ENCODE results near the gene ZBTB45. TPM values are rescaled to one million over a fixed set of nuclear protein-coding genes. Genes with fewer than 3 reads are reported as not detected.

The ZBTB45 gene
- total and polyA plus RNA-seq, 2 donors from 2014 or later = 7.7 to 16.9 TPM

DNA sequence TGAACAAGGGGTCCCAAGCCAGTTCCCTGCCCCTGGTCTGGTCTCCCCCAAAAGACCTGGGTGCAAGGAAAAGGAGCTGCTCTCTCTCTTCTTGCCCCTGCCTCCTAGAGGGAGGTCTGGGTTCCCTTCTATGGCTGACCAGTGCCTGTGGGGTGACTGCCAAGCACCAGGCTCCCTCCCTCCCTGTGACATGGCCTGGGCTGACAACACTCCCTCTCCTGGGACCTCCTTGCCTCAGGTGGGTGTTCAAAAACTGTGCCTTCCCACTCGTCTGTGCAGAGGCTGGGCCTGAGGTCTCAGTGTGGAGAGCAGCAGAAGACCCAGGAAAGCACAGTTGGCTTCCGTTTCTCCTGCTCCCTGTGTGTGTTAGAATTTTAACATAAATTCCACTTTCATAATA, 38.8 kb downstream of the ZBTB45 start:
- DNase-seq = peak in 1 of 5 donors; percentile 53
- H3K4me1 ChIP-seq (ENCODE audit: control insufficient read depth in 2 of 3, insufficient read depth in 2 of 3, low read depth in 1 of 3, low read length in 3 of 3) = peaks cover 0 to 6% (median 4%) of the 10 kb centered on the region in 3 donors
- H3K4me3 ChIP-seq (ENCODE audit: low read length in 3 of 3) = no peak overlapping the region
- H3K36me3 ChIP-seq (ENCODE audit: control insufficient read depth in 2 of 3, insufficient read depth in 3 of 3, low read length in 3 of 3) = peaks cover 0 to 3% (median 2%) of the 10 kb centered on the region in 3 donors
- H3K9ac ChIP-seq (ENCODE audit: low read length in 3 of 3) = no peak overlapping the region
- H3K27ac ChIP-seq (ENCODE audit: low read depth in 2 of 2, low read length in 2 of 2) = no peak overlapping the region
- H3K27me3 ChIP-seq (ENCODE audit: control insufficient read depth, insufficient read depth, low read length) = no peaks in the 10 kb centered on the region
- TF ChIP-seq, protein P1, sequence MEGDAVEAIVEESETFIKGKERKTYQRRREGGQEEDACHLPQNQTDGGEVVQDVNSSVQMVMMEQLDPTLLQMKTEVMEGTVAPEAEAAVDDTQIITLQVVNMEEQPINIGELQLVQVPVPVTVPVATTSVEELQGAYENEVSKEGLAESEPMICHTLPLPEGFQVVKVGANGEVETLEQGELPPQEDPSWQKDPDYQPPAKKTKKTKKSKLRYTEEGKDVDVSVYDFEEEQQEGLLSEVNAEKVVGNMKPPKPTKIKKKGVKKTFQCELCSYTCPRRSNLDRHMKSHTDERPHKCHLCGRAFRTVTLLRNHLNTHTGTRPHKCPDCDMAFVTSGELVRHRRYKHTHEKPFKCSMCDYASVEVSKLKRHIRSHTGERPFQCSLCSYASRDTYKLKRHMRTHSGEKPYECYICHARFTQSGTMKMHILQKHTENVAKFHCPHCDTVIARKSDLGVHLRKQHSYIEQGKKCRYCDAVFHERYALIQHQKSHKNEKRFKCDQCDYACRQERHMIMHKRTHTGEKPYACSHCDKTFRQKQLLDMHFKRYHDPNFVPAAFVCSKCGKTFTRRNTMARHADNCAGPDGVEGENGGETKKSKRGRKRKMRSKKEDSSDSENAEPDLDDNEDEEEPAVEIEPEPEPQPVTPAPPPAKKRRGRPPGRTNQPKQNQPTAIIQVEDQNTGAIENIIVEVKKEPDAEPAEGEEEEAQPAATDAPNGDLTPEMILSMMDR (IDR thresholded peaks at IDR 0.05; ENCODE audit: borderline replicate concordance, extremely low read depth, insufficient read depth) = no peak
- intact Hi-C loops (cut with DNase I) = no loop called here
- no peaks in the 10 kb centered on the region for H3K9me3 ChIP-seq (ENCODE audit: control insufficient read depth in 2 of 3, insufficient read depth in 1 of 3, low read length in 3 of 3)
- no peak for FAIRE-seq

DNA sequence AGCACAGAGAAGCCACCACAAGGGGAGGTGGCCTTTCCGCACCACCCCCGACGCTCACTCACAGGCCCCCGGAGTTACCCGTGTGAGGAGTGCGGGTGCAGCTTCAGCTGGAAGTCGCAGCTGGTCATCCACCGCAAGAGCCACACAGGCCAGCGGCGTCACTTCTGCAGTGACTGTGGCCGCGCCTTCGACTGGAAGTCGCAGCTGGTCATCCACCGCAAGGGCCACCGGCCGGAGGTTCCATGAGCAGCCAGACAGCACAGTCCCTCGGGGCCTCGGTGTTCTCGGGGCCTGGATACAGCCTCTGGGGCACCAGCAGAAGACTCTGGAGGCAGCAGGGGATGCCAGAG, 39.2 kb downstream of the ZBTB45 start:
- no peak for DNase-seq
- no peak overlapping the region for H3K9ac ChIP-seq (ENCODE audit: low read length in 3 of 3)
- H3K4me1 ChIP-seq (ENCODE audit: control insufficient read depth in 2 of 3, insufficient read depth in 2 of 3, low read depth in 1 of 3, low read length in 3 of 3) = peaks cover 0 to 6% (median 4%) of the 10 kb centered on the region in 3 donors
- no peak overlapping the region for H3K27ac ChIP-seq (ENCODE audit: low read depth in 2 of 2, low read length in 2 of 2)
- no peaks in the 10 kb centered on the region for H3K9me3 ChIP-seq (ENCODE audit: control insufficient read depth in 2 of 3, insufficient read depth in 1 of 3, low read length in 3 of 3)
- H3K36me3 ChIP-seq (ENCODE audit: control insufficient read depth in 2 of 3, insufficient read depth in 3 of 3, low read length in 3 of 3) = peaks cover 0 to 3% (median 2%) of the 10 kb centered on the region in 3 donors
- H3K4me3 ChIP-seq (ENCODE audit: low read length in 3 of 3) = no peak overlapping the region
- no peaks in the 10 kb centered on the region for H3K27me3 ChIP-seq (ENCODE audit: control insufficient read depth, insufficient read depth, low read length)
- no peak for FAIRE-seq
- intact Hi-C loops (cut with DNase I) = no loop called here
- TF ChIP-seq, protein P1 (IDR thresholded peaks at IDR 0.05; ENCODE audit: borderline replicate concordance, extremely low read depth, insufficient read depth) = no peak

DNA sequence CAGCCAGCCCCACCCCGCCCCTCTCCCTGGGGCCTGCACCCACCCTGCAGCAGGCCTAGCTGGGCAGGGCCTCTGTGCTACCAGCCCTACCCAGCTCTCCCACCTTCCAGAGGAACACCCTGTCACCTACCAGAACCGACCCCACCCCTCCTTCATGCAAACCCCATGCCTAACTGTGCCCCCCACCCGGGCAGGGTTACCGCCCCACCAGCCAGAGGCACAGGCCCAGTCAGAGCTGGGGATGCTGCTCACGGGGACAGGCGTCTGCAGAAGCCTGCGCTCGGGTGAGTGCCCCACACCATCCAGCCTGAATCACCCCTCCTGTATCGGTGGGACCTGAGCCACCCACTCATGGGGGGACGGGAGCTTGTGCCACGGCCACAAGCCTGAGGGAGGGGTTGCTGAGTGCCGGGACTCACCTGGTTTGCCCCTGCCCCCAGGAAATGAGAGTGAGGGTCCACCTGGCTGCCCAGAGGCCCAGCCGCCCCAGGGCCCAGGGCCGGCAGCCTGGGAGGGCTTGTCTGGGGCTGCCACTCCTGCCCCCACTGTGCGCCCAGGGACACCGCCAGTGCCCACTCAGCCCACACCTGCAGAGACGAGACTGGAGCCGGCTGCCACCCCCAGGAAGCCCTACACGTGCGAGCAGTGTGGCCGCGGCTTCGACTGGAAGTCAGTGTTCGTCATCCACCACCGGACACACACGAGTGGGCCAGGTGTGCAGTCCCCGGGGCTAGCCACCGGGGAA, 39.7 kb downstream of the ZBTB45 start:
- no peak for FAIRE-seq
- no peaks in the 10 kb centered on the region for H3K27me3 ChIP-seq (ENCODE audit: control insufficient read depth, insufficient read depth, low read length)
- intact Hi-C loops (cut with DNase I) = no loop called here
- no peak overlapping the region for H3K9ac ChIP-seq (ENCODE audit: low read length in 3 of 3)
- no peak overlapping the region for H3K4me3 ChIP-seq (ENCODE audit: low read length in 3 of 3)
- H3K4me1 ChIP-seq (ENCODE audit: control insufficient read depth in 2 of 3, insufficient read depth in 2 of 3, low read depth in 1 of 3, low read length in 3 of 3) = peaks cover 0 to 10% (median 9%) of the 10 kb centered on the region in 3 donors
- no peaks in the 10 kb centered on the region for H3K9me3 ChIP-seq (ENCODE audit: control insufficient read depth in 2 of 3, insufficient read depth in 1 of 3, low read length in 3 of 3)
- TF ChIP-seq, protein P1 (IDR thresholded peaks at IDR 0.05; ENCODE audit: borderline replicate concordance, extremely low read depth, insufficient read depth) = no peak
- H3K36me3 ChIP-seq (ENCODE audit: control insufficient read depth in 2 of 3, insufficient read depth in 3 of 3, low read length in 3 of 3) = peaks cover 0 to 3% (median 2%) of the 10 kb centered on the region in 3 donors
- H3K27ac ChIP-seq (ENCODE audit: low read depth in 2 of 2, low read length in 2 of 2) = no peak overlapping the region
- DNase-seq = peak in 1 of 5 donors; percentile 64
